Transverse colon (tissue), 4 donors: ENCODE measurements around the gene SFMBT1. TPM values are rescaled to one million over a fixed set of nuclear protein-coding genes. Genes with fewer than 3 reads are reported as not detected.

Experiments
- DNase-seq: peaks from one replicate; pipeline ENCODE4 v3.0.0-alpha.2; 2019
- H3K27ac ChIP-seq, 4 donors: fragments of 200-600 bp; sonication (generic); 2 replicates each; pipeline ENCODE4 v1.5.1; 2016 to 2018; ENCODE audit warnings: inconsistent platforms in 4 of 4
- H3K27me3 ChIP-seq: fragments of 200-600 bp; sonication (generic); 2 replicates; pipeline ENCODE4 v1.5.1; 2017; ENCODE audit warnings: inconsistent platforms
- H3K36me3 ChIP-seq, 4 donors: fragments of 200-600 bp; sonication (generic); 2 replicates each; pipeline ENCODE4 v1.5.1; 2017 to 2019; ENCODE audit warnings: inconsistent platforms in 4 of 4
- H3K4me1 ChIP-seq, 4 donors: fragments of 200-600 bp; sonication (generic); 2 replicates each; pipeline ENCODE4 v1.5.1; 2017 to 2020; ENCODE audit warnings: inconsistent platforms in 4 of 4
- H3K4me3 ChIP-seq, 4 donors: fragments of 200-600 bp; sonication (generic); 1 replicate in 1 of 4; 2 replicates in 3 of 4; pipeline versions ENCODE4 v1.5.1 to v1.6.1; 2017 to 2019; ENCODE audit warnings: inconsistent platforms in 4 of 4
- H3K9me3 ChIP-seq, 2 donors: fragments of 200-600 bp; sonication (generic); 2 replicates each; pipeline ENCODE4 v1.5.1; 2017 to 2019; ENCODE audit warnings: inconsistent platforms in 2 of 2
- CTCF ChIP-seq, 5 experiments: fragments of 200-600 bp in 3 of 5; fragments of 450-650 bp in 2 of 5; sonication (generic) in 3 of 5; IDR thresholded peaks; 1 replicate in 2 of 5; 2 replicates in 3 of 5; pipeline ENCODE4 v1.5.1; 2016 to 2017; ENCODE audit warnings: antibody characterized with exemption in 5 of 5, inconsistent platforms in 3 of 5, mild to moderate bottlenecking in 2 of 5, moderate library complexity in 1 of 5
- EP300 ChIP-seq: sonication (generic); formaldehyde crosslinking; IDR thresholded peaks from one replicate; pipeline ENCODE4 v1.6.1; 2017; ENCODE audit warnings: antibody characterized with exemption, low read depth
- POLR2A ChIP-seq: fragments of 450-650 bp; IDR thresholded peaks from one replicate; pipeline ENCODE4 v1.6.1; 2016; ENCODE audit warnings: antibody characterized with exemption, mild to moderate bottlenecking, moderate library complexity
- POLR2AphosphoS5 ChIP-seq, 3 donors: sonication (generic); formaldehyde crosslinking; IDR thresholded peaks; one replicate each; pipeline ENCODE4 v1.6.1; 2016; ENCODE audit warnings: antibody characterized with exemption in 3 of 3
- WGBS, 2 donors: methylation state at CpG; one replicate each; pipeline ENCODE4 v1.1.5; 2018; ENCODE audit warnings: low coverage in 1 of 2; 5-methylcytosine and 5-hydroxymethylcytosine counted together
- in situ Hi-C, 4 donors: fragments of 200-750 bp; cut with MboI; loops; one replicate each; pipeline versions ENCODE4 v1.15.0 to v1.15.1; 2017; ENCODE audit warnings: low sequenced_read_pairs in 3 of 4, low pct_ligation_motif_present in 1 of 4, low pct_unique_long_range_greater_than_20kb in 1 of 4
- intact Hi-C: fragments of 100-400 bp; cut with DNase I; formaldehyde crosslinking; loops from one replicate; pipeline ENCODE4 v1.15.1; 2023; ENCODE audit warnings: low total_unique reads
- total RNA-seq, 4 donors: library from RNA; depleted of rRNA; stranded (reverse); fragments of >200 nt; gene quantifications; one replicate each; pipeline ENCODE4 v1.1.0, GENCODE V29; 2016

The SFMBT1 gene
- total RNA-seq, 4 donors from 2014 or later: 1.9 to 33.0 (median 18.1) TPM

GRCh38 chr3:52880047-52880446, 165.8 kb downstream of the SFMBT1 start:
- Histone ChIP-seq H3K4me3 (no peak overlapping the region), H3K27me3 (no peaks in the 10 kb centered on the region), H3K4me1 (peaks cover 0 to under 1% (median under 1%) of the 10 kb centered on the region in 4 donors), H3K27ac (no peak overlapping the region), H3K9me3 (no peaks in the 10 kb centered on the region), H3K36me3 (no peaks in the 10 kb centered on the region)
- WGBS, 2 donors: 86% methylated on average over 5 of the region's 5 CpGs; no CpG with 5 or more reads in 1 of the 2 donors
- no peak for DNase-seq
- in situ Hi-C loops (no loop called here), intact Hi-C loops (no loop called here)
- no peak for TF ChIP-seq POLR2AphosphoS5 (IDR thresholded peaks at IDR 0.05)
- no peak for TF ChIP-seq POLR2A
- TF ChIP-seq CTCF (IDR thresholded peaks at IDR 0.05): no peak
- no peak for TF ChIP-seq EP300

GRCh38 chr3:52879581-52879980, 166.3 kb downstream of the SFMBT1 start:
- WGBS, 2 donors: 93 to 94% methylated on average over 2 to 4 of the region's 4 CpGs
- in situ Hi-C loops (no loop called here), intact Hi-C loops (no loop called here)
- no peak for TF ChIP-seq CTCF (IDR thresholded peaks at IDR 0.05)
- TF ChIP-seq EP300: no peak
- no peak for TF ChIP-seq POLR2A
- TF ChIP-seq POLR2AphosphoS5 (IDR thresholded peaks at IDR 0.05): no peak
- Histone ChIP-seq H3K36me3 (no peaks in the 10 kb centered on the region), H3K9me3 (no peaks in the 10 kb centered on the region), H3K4me1 (peaks cover 0 to 5% (median 2%) of the 10 kb centered on the region in 4 donors), H3K27ac (no peak overlapping the region), H3K4me3 (no peak overlapping the region), H3K27me3 (no peaks in the 10 kb centered on the region)
- no peak for DNase-seq

GRCh38 chr3:52879090-52879489, 166.8 kb downstream of the SFMBT1 start:
- intact Hi-C loops: no loop called here
- WGBS, 2 donors: 94 to 100% methylated on average over 1 to 4 of the region's 4 CpGs

GRCh38 chr3:52877085-52877484, 168.8 kb downstream of the SFMBT1 start:
- no peaks in the 10 kb centered on the region for H3K9me3 ChIP-seq
- peaks cover 0 to 15% (median 3%) of the 10 kb centered on the region in 4 donors for H3K4me1 ChIP-seq
- intact Hi-C loops: no loop called here
- H3K27ac ChIP-seq: no peak overlapping the region
- H3K4me3 ChIP-seq: no peak overlapping the region
- in situ Hi-C loops: no loop called here
- 89% methylated on average over 3 of the region's 3 CpGs; no CpG with 5 or more reads in 1 of the 2 donors for WGBS, 2 donors
- TF ChIP-seq POLR2A (no peak), POLR2AphosphoS5 (IDR thresholded peaks at IDR 0.05) (no peak), CTCF (IDR thresholded peaks at IDR 0.05) (no peak), EP300 (no peak)
- H3K27me3 ChIP-seq: no peaks in the 10 kb centered on the region
- no peaks in the 10 kb centered on the region for H3K36me3 ChIP-seq
- no peak for DNase-seq

More at GRCh38 chr3:52879090-52879489, 166.8 kb downstream of the SFMBT1 start:
- Histone ChIP-seq H3K4me1 (peaks cover 0 to 10% (median 3%) of the 10 kb centered on the region in 4 donors), H3K27ac (no peak overlapping the region), H3K27me3 (no peaks in the 10 kb centered on the region), H3K4me3 (no peak overlapping the region), H3K36me3 (no peaks in the 10 kb centered on the region), H3K9me3 (no peaks in the 10 kb centered on the region)
- in situ Hi-C loops: no loop called here
- DNase-seq: no peak
- TF ChIP-seq EP300 (no peak), CTCF (IDR thresholded peaks at IDR 0.05) (no peak), POLR2A (no peak), POLR2AphosphoS5 (IDR thresholded peaks at IDR 0.05) (no peak)
